ENCODE results near the gene MBD3.
"Not testable (repeated sequence)": the region's sequence is repeated elsewhere in the genome, so short reads cannot be mapped to it uniquely, and the experiment has no call there.

The MBD3 gene

DNA sequence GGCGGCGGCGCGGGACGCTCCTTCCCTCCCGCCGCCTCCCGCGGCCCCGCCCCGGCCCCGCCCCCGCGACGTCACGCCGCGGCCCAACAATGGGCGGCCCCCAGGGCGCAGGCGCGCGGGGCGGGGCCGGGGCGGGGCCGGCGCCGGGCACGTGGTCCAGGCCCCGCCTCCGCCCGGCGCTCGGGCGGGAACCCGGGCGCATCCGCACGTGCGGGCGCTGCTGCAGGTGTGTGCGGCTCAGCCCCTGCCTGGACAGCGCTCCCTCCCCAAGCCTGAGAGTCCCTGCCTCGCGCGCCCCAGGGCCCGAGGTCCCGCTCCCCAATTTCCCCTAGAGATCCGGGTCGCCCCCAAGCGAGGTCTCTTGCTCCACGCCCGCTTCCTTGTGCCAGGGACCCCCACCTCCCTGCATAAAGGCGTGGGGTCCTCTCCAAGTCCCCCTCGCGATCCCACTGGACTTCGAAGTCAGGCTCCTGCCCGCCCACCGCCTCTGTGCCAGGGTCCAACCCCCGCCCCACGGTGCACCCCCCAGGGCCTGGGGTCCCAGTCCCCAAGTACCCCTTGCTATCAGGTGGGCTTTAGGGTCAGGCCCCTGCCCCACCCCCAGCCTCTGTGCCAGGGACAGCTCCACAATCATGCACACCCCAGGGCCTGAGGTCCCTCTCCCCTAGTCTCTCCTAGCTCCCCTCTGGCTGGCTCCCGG lies 24.2 kb downstream of the MBD3 start, which contains the start of gene MEX3D:
Gene MEX3D, minus strand, starts transcription at position 6 of the 700 bp plus-strand sequence. CDS start 267 bp downstream, outside the sequence.
- peak; percentile 63 for DNase-seq

GRCh38 chr19:1567848-1568227 lies 24.8 kb downstream of the MBD3 start:
- no peak for DNase-seq

DNA sequence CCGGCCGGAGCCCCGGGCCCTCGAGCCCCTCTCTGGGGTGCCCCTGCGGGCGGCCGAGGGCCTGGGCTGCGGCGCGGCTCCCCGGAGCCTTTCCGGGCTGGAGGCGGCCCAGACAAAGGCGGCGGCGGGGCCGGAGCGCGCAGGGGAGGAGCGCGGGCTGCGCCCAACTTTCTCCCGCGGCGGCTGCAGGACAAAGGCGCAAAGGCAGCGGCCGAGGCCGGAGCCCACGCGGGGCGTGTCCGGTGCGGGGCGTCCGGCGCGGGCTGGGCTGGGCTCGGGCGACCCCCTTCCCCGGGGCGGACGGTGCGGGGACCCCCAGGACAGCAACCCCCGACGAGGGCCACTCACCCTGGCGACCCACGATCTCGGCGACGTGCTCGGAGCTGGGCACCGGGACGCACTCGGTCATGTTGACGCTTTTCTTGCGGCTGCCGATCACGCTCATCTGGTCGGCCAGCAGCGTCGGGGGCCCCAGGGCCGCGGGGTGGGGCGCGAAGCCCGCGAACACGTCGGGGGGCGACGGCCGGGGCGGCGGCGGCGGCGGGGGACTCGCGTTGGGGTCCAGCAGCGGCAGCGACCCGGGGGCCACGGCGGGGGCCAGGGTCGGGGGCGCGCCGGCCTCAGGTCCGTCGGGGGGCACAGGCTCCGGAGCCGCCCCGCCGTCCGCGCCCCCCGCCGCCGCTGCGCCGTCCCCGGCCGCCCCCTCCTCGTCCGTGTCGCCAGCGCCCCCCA lies 25.4 kb downstream of the MBD3 start:
- DNase-seq: no peak

- no peak for DNase-seq
Observed at GRCh38 chr19:1566392-1567115, 26.1 kb downstream of the MBD3 start.

DNA sequence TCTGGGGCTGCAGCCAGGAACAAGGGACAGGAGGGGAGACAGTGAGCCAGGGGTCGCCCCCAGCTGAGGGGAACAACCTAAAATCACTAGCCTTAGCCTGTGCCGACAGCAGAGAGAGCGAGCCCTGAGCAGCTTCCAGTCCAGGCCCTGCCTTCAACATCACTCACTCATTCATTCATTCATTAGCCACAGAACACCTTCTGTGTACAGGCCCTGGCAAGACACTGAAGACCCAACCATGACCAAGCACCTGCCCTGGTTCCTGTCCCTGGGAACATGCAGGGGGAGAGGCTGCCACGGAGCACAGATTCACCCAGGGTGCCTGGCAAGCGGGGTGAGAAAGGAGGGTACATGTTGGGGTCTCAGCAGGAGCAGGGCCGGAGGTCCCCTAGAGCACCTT lies 29.4 kb downstream of the MBD3 start:
- no peak for DNase-seq

DNA sequence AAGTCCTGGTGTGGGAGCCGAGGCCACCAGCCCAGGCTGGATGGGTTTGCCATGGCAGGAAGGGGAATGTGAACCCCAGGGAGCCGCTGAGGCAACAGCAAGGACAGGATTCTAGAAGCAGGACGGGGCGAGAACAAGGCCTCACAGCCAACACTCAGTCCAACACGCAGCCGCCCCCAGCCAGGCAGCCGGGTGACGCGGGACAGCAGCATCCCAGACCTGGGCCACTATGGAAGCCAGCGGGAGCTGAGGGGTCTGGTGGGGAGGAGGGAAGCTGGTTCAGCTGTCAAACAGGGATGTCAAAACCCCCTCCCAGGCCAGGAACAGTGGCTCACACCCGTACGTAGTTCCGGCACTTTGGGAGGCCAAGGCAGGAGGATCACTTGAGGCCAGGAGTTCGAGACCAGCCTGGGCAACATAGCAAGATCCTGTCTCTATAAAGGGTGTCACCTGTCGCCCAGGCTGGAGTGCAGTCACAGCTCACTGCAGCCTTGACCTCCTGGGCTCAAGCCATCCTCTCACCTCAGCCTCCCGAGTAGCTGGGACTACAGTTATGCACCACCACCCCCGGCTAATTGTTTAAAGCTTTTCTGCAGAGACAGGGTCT lies 31.3 kb downstream of the MBD3 start:
- DNase-seq: no peak

DNA sequence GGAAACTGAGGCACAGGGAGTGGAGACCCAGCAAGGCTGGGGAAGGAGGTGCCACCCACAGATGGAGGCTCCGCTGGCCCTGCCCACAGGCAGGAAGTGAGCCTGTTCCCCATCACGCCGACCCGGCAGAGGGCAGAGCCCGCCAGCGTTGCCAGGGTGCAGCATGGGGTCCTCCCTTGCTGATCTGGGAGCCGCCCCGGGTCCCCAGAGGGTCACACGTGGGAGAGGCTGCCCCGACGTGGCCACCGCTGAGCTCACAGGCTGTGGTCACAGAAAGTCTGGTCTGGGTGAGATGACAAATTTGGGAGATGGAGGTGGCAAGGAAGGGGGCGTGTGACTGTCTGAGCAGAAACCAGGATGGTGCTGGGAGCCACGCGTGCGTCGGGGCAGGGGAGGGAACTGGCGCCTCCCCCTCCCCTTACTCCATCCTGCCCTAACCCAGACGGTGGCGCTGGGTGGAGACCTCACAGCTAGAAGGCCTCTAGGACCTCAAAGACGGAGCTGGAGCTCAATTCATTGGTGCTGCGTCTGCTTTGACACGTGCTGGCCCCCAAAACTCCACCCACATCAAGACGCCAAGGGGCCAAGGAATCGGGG lies 32.3 kb downstream of the MBD3 start:
- DNase-seq: no peak

DNA sequence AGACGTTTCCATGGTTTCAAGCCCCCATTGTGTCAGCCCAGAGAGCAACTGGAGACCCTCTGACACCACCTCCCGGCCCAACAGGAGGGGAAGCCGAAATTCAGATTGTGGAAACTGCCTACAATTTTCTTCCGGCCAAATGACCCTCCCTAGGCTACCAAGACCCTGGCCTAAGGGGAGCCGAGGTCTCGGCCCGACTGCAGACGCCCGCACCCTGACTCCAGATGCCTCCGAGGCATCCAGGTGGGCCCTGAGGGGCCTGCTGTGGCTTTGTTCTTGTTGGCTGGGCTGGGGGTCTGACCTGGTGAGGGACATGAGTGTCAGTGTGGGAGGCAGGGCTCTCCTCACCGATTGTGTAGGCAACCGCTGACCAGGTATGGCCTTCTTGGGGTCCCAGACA lies 34.1 kb downstream of the MBD3 start:
- no peak for DNase-seq

DNA sequence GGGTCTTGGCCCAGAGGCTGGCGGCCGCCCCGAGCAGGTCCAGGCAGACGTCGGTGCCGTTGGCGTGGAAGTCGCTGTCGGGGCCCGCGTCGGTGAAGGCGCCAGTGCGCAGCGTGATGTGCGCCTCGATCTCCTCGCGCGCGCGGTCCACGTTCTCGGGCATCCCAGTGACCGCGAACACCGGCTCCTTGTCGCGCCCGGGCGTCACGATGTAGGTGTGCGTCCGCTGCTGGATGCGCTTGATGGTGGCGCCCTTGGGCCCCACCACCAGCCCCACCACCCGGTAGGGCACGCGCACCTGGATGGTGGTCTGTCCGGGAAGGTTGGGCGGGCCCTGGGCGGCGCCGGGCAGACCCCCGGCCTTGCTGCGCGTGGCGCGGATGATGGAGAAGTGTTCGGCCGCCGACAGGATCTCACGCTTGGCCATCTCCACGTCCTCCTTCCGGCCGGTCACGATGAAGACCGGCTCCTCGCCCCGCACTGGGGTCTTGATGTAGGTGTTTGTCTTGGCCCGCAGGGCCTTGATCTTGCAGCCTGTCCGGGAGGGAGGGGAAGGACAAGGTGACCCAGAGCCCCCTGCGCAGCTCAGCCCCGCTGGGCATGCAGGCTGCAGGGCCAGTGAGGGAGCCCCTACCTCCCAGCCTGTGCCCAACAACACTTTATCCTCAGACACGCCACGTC lies 36.1 kb downstream of the MBD3 start:
- DNase-seq: no peak

GRCh38 chr19:1555487-1556389 lies 36.9 kb downstream of the MBD3 start:
- no peak for DNase-seq

DNA sequence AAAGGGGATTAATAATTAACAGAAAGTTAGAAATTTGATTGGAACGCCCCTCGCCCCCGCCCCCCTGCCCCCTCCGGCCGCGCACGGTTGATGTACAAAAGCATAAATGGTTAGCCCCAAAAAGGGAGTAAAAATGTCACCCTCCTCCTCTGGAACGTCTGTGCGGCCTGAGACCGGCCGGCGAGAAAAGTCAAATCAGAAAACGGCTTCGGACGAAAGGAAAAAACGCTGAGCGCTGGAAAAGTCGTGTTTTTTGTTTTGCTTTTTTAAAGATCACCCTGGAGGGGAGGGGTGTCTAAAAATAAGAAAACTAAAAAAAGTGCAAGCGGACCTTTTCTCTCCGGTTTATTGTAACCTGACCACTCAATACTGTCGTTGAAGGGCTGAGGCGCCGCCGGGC lies 37.7 kb downstream of the MBD3 start:
- DNase-seq: no peak

DNA sequence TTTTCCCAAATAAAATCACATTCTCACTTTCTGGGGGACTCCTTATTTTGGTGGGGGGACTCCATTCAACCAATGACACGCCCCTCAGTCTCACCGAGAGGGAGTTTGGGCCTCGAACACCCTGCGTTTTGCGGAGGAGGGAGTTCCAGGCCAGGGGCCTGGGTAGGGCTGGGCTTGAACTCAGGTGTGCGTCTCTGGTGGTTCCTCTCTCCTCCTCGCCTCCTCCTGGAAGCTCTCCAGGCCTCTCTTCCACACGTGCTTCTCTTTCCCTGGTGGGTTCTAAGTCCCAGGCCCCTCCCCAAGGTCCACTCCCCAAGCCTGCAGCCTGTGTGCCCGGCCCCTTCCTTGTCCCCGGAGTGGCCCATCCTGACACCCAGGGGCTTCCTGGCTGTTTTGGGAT lies 39.2 kb downstream of the MBD3 start:
- no peak for DNase-seq

DNA sequence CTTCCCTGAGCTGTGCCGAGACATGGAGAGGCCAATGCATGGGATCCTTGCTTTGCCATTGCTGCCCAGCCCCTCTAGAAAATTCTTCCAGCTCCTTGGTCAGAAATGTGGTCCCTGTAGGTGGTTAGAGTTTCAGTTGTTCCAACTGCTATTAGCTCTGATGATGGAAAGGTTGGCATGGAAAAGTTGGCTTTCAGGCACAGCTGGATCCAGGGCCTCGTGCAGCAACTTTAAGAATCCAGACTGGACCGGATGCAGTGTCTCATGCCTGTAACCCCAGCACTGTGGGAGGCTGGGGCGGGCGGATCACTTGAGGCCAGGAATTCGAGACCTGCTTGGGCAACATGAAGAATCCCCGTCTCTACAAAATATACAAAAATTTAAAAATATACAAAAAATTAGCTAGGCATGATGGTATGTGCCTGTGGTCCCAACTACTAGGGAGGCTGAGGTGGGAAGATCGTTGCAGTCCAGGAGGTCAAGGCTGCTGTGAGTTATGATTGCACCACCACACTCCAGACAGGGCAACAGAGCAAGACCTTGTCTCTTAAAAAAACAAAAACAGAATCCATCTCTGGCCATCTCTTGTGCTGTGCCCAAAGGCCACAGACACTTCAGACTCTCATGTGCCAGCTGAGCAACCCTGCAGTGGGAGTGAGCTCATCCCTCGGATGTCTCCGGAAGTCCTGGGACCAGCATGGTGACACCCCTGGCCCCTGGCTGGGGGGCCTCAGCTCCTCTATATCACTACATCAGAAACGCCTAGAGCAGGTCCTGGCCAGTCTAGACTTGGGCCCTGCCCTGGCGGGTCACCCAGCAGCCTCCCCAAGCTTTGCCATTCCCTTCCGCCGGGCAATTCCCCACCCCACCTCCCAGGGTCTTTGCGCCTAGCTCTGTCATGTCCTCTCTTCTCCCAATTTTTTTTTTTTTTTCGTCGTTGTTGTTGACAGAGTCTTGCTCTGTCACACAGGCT lies 41.3 kb downstream of the MBD3 start:
- DNase-seq: no peak

GRCh38 chr19:1549332-1549945 lies 43.2 kb downstream of the MBD3 start:
- DNase-seq: no peak

DNA sequence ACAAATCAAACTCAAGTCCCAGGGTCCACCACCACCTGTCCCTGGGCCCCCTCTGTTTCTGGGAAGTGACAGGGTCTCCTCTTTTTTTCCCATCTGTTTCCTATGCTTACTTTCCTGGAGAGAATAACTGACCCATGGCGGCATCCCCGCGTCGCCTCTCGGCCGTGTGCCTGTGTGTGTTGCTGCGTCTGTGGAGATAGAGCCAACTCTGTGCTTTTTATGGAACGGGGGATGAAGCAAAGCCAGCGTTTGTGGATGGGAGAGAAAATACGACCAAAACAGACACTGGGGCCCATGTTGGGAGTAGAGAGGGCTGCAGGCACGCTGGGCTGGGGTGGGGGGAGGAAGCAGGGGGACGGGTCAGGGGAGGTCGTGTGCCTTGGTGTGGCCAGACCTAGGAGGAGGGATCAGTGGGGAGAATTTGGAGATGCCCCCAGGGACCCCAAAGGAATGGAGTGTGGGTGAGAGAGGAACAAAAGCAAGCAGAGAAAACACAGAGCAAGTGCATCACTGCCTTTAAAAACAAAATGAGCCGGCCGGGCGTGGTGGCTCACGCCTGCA lies 52.2 kb downstream of the MBD3 start:
- no peak for DNase-seq

DNA sequence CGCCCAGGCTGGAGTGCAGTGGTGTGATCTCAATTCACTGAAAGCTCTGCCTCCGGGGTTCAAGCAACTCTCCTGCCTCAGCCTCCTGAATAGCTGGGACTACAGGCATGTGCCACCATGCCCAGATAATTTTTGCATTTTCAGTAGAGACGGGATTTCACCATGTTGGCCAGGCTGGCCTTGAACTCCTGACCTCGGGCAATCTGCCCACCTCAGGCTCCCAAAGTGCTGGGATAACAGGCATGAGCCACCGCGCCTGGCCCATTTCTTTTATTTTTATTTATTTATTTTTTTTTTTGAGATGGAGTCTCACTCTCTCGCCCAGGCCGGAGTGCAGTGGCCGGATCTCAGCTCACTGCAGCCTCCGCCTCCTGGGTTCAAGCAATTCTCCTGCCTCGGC lies 52.9 kb downstream of the MBD3 start:
- DNase-seq: not testable (repeated sequence)

DNA sequence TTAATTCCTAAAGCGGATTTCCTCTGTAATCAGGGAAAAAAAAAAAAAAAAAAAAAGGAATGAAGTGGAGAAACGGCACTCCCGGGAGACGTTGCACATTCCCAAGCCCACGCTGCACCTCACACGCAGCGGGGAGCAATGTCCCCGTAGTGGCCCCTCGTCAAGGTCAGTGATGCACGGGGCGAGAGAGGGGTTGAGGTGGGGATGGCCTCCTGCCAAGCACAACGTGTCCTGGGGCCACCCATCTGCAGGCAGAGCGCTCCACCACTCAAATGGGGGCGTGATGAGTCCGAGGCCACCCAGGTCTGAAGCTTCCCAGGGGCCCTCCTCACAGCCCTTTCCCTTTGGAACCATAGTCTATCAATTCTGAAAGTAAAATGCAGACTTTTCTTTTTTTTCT lies 53.7 kb downstream of the MBD3 start:
- no peak for DNase-seq

GRCh38 chr19:1535699-1536098 lies 57.0 kb downstream of the MBD3 start:
- not testable (repeated sequence) for DNase-seq

- no peak for DNase-seq
Observed at GRCh38 chr19:1534972-1535371, 57.7 kb downstream of the MBD3 start.
